GM21390 (cell line): ENCODE data around the gene WDHD1.
"Not testable (repeated sequence)": the region's sequence is repeated elsewhere in the genome, so short reads cannot be mapped to it uniquely, and the experiment has no call there.

Experiments used
- ATAC-seq: cut with Tn5 transposase; IDR thresholded peaks from one replicate; pipeline ENCODE4 v1.9.1; 2021; ENCODE audit not compliant: unreplicated experiment

Gene WDHD1

DNA sequence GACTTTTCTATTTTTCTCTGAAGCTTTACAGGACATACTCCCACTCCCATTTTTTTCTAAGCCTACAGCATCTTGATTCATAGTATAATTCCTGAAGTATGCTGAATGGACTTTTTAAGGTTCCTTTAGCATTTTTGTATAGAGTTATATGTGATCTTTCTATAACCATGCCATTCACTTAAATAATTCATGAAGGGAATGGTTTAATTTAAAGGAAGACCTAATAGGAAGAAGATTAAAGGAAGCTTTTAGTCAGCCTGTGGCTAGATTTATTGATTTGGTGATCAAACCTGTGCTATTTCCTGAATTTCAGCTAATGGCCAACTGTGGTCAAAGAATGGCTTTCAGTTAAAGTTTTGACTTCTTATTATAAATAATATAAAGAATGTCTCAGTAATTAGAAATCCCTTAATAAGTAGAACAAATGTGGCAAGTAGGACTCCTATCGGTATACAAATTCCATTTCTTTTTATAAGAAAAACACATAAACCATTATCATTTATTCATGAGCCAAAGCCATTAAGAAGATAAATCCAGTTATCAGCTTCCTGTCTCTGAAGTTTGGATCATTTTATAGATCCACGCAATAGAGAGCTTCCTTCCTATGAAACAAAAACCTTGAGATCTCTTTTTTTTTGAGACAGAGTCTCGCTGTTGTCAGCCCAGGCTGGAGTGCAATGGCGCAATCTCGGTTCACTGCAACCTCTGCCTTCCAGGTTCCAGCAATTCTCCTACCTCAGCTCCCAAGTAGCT, 20.6 kb upstream of the WDHD1 start:
- ATAC-seq, result no peak

DNA sequence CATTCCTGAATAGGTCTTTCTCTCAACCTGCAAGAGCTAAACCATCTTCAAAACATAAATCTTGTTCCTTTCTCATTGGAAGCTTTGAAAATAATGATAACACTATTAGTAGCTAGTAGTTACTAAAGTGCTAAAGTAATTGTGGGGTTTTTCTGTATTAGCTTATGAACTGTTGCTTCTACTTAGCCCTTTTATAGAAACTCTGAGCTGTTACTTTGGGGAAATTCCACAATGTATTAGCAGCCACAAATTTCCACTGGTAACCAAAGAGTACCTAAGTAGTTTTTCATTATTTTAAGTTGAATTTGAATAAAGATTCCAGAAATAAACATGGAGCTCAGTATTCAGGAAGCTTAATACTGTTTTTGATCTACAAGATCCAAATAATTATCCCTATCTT, 18.2 kb upstream of the WDHD1 start:
- no peak for ATAC-seq

DNA sequence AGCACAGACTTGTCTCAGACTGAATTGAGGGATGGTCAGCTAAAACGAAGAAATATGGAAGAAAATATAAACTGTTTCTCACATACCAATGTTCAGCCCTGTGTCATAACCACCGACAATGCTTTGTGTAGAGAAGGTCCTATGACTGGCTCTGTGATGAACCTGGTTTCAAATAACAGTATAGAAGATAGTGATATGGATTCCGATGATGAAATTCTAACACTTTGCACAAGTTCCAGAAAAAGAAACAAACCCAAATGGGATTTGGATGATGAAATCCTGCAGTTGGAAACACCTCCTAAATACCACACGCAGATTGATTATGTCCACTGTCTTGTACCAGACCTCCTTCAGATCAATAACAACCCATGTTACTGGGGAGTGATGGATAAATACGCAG, 16.6 kb upstream of the WDHD1 start:
- ATAC-seq, result no peak

DNA sequence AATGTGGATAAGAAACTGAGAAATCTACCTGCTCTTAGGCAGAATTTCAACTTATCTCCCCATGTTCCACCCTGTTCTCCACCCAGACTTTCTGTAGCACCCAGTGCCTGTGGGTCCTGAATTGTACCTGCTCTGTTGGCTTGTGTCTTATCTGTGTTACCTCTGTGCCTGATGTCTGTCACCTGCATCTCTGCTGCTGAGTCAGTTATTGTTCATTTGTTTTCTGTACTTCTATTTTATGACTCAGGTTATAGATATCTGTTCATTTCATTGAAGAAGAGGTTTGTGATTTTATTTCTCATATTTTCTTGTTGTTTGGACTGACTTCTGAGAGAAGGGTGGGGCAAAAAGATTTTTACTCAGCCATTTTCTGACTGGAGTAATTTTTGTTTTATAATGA, 11.8 kb upstream of the WDHD1 start:
- ATAC-seq, result no peak

DNA sequence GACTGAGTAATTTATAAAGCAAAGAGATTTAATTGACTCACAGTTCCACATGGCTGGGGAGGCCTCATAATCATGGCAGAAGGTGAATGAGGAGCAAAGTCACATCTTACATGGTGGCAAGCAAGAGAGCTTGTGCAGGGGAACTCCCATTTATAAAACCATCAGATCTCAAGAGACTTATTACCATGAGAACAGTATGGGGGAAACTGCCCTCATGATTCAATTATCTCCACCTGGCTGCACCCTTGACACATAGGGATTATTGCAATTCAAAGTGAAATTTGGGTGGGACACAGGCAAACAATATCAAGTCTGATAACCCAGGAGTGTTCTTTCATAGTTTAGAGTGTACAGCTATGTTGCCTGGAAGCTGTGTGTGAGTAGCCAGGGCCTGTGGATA, 11.1 kb upstream of the WDHD1 start:
- ATAC-seq, result not testable (repeated sequence)

DNA sequence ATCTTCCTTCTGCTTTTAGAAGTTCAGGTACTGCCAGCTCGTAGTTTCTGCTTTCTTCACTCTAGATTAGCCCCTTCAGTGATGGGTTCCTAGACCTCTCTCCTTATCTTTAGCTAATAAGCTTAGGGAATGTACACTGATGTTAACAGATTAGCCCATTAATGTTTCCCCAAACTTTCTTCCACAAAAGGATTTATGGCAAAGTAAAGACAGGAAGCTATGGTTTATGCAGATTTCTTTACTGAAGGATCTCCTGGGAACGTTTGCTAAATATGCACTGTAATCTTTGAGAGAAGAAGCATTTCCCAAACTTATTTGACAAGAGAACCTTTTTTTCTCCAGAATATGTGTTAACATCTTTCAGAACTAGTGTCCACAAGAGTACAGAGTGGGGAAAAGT, 4.3 kb upstream of the WDHD1 start:
- no peak for ATAC-seq

DNA sequence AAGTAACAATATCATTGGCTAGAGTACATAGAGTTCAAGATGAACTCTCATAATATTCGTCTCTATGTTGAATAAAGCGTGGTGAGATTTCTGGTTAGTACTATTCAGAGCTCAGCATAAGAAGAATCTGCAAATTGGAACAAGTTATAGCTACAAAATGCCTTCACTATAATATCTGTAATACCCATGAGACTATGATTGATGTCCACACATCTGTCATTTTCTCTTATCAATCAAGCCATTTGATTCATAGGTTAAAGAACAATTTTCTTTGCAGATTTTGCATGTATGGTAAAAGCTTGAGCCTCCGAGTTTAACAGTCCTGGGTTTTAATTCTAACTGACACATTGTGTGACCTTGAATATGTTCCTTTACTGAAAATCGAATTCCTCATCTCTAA, 1.6 kb upstream of the WDHD1 start:
- no peak for ATAC-seq

DNA sequence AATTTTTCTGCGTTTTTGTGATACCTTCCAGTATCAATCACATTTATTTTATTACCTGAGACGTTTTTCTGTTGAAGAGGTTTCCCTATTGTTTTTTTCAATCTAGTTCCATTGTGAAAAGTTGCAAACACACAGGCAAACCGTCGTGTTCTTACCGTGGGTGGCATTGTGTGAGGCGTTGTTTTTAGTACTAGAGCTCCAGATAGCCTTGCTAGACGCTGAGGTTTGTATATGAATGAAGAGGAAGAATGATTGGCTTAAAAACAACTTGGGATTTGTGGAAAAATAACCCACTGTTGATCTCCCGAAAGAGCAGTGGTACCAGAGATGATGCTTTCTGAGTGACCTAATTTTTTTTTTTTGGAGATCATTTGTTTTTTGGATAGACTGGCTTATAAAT, 1.2 kb upstream of the WDHD1 start:
- no peak for ATAC-seq

DNA sequence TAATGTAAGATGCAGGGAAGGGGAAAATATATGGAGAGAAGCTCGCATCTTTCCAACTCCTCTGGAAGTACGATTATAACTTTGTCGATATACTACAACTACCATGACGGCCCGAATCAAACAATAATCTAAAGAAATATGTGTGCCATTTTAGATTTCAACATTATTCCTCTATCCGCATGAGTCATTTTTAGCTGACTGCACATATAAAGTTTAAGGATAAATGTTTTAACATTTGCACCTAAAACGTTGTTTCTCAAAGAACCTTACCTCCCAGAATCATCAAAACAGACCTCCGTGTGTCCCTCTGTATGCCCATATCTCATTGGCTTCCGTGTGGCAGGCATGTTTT, 482 bp downstream of the WDHD1 start:
- no peak for ATAC-seq

DNA sequence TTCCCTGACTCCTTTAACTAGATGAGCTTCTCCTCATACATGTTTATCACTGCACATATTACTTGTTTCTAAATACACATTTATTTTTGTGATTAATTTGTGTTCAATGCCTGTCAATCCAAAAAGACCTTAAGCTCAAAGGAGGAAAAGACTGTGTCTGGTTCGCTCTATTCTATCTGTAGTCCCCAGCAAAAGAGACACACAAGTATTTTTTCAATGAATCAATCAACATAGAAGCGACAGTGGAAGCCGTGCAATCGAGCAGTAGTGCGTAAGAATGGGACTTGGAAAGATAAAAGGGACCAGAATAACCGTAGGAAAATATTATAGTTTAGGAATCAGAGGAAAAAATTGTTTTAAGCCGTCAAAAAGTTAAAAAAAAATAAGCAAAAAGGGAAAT, 951 bp downstream of the WDHD1 start:
- no peak for ATAC-seq

DNA sequence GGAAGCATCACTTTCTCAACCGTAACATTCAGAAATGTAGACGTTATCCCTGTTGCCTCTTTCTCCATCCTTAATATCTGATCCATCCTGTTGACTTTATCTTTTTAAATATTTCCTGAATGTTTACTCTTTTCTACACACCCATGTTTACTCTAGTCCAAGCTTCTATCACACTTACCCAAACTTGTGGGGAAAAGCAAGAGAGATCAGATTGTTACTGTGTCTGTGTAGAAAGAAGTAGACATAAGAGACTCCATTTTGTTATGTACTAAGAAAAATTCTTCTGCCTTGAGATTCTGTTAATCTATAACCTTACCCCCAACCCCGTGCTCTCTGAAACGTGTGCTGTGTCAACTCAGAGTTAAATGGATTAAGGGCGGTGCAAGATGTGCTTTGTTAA, 2.5 kb downstream of the WDHD1 start:
- ATAC-seq, result not testable (repeated sequence)

DNA sequence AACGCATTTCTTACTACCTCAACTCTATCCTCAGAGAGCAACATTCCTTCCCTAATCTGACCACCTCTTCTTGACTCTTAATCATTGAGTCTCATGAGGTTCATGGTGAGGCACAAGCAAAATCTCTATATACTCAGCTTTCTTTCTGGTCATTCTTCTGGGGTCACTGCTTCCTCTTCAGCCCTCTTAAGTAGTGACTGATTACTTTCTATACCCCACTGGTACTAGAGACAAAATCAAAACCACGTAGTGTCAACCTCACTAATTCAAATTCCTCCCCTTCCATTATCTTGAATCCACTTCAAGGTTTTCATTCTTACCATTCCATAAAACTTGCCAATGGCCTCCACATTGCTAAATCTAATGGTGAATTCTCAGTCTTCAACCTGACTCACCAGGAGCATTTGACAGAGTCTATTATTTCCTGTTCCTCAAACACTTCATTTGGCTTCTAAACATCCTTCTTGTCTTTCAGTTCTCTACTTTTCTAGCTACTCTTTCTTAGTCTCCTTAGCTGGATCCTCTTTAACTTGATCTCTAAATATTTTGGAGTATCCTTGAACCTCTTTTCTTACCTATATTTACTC, 6.8 kb downstream of the WDHD1 start:
- no peak for ATAC-seq

DNA sequence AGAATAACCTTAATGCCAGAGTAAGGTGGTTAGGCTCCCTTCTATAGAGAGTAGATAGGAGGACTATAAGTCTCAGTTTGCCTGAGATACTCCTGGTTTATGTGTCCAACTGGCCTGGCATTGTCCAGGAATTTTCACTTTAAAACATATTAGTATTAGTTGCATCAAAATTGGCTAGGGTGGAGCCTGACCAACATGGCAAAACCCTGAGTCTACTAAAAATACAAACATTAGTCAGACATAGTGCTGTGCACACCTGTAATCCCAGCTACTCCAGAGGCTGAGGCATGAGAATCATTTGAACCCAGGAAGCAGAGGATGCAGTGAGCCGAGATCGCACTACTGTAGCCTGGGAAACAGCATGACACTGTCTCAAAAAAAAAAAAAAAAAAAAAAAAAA, 11.9 kb downstream of the WDHD1 start:
- ATAC-seq, result no peak

DNA sequence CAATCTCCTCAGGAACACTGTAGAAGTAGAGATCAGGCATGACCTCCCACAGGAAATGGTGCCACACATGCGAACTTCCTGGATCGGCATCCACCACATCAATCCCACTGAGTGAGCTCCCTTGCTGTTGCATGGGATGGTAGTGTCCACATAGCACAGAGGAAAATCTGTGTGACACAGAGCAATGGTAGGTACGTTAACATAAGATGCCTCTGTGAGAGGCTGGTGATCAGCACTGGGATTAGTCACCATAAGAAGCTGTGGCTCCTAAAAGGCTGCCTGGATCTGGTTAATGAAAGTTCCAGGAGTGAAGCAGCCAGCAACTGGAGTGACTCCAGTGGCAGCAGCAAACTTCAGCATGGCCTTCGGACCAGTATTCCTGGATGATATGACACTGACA, 21.8 kb downstream of the WDHD1 start:
- ATAC-seq, result no peak

DNA sequence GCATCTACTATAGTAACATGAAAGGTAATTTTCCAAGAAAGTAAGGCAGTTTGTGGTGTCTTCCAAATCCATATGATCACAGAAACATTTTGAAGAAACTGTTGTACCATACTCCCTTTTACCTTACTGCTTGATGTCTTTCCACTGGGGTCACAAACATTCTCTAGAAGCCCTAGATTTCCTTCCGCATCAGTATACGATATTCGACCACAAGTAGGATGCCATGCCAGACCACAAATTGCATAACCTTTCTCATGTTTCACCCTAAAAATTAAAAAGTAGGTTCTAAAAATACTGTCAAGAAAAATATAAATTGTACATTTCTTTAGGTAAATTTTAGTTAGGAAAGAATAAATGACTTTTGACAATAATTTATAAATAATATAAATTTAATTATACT, 26.5 kb downstream of the WDHD1 start:
- ATAC-seq, result no peak

DNA sequence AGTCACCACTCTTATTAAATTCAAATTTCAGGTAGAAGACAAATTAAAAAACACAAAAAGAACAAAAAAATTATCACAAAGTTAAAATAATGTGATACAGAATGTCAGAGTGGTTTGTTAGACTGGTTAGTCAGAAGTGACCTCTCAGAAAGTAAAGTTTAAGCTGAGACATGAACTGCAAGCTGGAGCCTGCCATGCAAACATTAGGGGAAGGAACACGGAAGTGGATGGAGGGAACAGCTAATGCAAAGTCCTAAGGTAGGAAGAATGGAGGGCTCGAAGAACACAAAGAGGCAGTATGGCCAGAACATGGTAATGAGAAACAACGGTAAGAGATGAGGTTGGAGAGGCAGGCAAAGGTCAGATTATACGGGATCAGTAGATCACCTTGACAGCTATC, 41.7 kb downstream of the WDHD1 start:
- ATAC-seq, result no peak

DNA sequence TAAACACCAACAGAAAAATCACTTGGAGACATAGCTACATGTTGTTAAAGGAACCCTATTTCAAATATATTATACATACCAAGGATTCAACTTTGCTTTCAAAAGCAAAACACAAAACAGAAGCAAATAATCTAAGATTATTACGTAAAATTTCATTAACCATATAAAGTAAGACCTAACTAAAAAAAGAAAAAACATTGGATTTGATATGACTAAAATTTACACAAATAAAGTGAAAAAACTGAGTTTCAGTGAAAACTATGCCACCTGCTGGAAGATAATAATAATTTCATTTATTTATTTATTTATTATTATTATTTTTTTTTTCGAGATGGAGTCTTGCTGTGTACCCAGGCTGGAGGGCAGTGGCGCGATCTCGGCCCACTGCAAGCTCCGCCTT, 45.2 kb downstream of the WDHD1 start:
- no peak for ATAC-seq

DNA sequence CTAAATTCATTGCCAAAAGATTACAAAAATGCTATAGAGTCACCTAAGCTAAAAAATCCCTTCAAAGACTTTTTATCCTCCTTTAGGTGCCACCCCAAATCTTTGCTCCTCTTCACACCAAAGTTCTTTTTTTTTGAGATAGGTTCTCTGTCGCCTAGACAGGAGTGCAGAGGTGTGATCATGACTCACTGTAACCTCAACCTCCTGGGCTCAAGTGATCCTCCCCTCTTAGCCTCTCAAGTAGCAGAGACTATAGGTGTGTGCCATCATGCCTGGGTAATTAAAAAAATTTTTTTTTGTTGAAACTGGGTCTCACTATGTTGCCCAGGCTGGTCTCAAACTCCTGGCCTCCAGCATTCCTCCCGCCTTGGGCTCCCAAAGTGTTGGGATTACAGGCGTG, 47.9 kb downstream of the WDHD1 start:
- ATAC-seq, result no peak

DNA sequence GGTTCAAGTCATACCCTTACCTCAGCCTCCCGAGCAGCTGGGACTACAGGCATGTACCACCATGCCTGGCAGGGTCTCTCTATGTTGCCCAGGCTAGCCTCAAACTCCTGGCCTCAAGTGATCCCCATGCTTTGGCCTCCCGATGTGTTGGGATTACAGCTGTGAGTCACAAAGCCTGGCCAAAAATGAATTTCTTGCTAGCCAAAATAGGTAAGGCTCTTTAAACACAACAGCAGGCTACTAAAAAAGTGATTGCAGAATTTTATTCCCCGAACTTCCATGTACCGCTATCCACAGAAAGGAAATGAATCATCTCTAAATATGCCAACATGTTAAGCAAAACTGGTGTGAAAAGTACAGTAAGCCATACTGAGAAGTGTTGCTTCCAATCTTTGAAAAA, 50.6 kb downstream of the WDHD1 start:
- ATAC-seq, result no peak

DNA sequence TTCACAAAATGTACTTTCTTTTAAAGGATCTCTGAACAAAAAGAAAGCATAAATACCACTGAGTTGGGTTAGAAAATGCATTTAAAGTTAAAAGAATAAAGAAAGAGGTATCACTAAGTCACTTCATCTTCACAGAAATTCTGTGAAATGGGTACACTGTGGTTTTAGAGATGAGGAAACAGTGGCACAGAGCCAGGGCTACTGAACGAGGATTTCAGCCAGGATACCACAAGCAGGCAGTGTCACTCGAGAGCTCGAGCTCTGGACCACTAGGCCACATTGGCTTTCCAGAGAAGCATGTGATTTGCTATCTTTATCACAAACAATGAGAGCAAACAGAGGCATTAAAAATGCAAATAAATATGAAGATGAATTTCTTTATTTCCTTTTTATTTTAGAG, 51.0 kb downstream of the WDHD1 start:
- ATAC-seq, result no peak

DNA sequence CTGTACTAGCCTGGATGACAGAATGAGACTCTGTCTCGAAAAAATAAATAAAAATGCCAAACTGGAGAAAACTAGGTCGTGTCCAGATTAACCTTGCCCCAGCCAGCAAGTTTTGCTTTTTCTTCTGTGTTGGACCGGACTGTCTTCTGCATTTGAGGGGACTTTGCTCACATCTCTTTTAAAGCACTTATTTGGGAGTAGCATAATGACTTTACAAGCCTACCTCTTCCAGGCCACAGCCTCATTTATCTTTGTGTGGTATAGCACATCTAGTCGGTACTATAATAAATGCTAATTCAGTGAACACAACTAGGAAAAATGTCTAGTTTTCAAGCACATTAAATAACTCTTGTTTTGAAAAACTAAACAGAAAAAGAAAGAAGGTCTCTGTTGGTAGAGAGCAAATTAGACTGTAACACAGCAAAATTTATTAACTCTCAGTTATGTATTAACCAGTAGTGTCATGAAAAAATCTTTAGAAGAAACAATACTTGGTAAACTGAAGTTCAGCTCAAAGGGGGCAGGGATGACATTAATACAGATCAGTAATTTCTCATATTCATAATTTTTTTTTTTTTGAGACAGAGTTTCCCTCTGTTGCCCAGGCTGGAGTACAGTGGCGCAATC, 52.0 kb downstream of the WDHD1 start:
- ATAC-seq, result no peak

DNA sequence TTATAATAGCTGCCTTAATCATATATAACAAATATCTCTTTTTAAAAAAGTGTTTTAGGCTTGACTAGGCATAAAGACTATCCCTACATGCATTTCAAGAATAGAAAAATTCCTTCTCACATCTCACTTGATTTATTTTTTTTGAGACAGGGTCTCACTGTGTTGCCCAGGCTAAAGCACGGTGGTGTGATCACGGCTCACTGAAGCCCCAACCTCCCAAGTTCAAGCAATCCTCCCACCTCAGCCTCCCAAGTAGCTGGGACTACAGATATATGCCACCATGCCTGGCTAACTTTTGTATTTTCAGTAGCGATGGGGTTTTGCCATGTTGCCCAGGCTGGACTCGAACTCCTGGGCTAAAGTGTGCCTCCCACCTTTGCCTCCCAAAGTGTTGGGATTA, 59.4 kb downstream of the WDHD1 start:
- ATAC-seq, result no peak

DNA sequence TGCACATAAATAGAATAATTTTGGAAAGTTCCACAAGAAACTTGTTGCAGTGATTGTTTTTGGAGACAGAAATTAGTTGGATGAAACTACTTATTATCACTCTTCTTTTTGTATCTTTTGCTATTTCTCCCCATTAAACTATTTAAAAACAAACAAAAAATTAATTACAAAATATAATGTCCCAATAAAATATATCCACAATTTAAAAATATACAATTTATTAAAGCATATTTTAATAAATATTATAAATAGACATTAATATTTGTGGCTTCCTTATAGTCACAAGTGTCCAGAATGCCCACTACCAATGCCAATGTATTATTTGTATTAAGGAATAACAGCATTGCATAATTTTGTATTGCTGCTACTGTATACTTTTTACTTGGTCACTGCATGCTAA, 71.8 kb downstream of the WDHD1 start:
- no peak for ATAC-seq
